Mesendoderm (in vitro differentiated cells): Measurements from ENCODE around the gene PPP1R12B.
A peak's percentile ranks its signal among the peaks of the same experiment; 100 is the strongest.
"Not testable (repeated sequence)": the region's sequence is repeated elsewhere in the genome, so short reads cannot be mapped to it uniquely, and the experiment has no call there.

Experiments
- DNase-seq: peaks from one replicate; pipeline ENCODE4 v3.0.0; 2013
- H2AK5ac ChIP-seq: 2 replicates; pipeline ENCODE4 v1.6.1; 2013; ENCODE audit warnings: low read length, inconsistent platforms
- H2BK120ac ChIP-seq: 2 replicates; pipeline ENCODE4 v1.6.1; 2013; ENCODE audit warnings: low read depth, mild to moderate bottlenecking, low read length, moderate library complexity, mixed read lengths
- H2BK15ac ChIP-seq: replicated peaks from 2 replicates; pipeline ENCODE4 v1.6.1; 2013; ENCODE audit warnings: low read depth, mild to moderate bottlenecking, moderate library complexity
- H2BK5ac ChIP-seq: 2 replicates; pipeline ENCODE4 v1.6.1; 2013; ENCODE audit warnings: low read length, inconsistent platforms
- H3K18ac ChIP-seq: 2 replicates; pipeline ENCODE4 v1.6.1; 2013; ENCODE audit warnings: mild to moderate bottlenecking, low read length, mixed read lengths
- H3K23ac ChIP-seq: one replicate; pipeline ENCODE4 v1.6.1; 2013; ENCODE audit warnings: low read length
- H3K27ac ChIP-seq: 2 replicates; pipeline ENCODE4 v1.5.1; 2013; ENCODE audit warnings: low read depth, mild to moderate bottlenecking, inconsistent platforms, low read length, moderate library complexity
- H3K27me3 ChIP-seq: 2 replicates; pipeline ENCODE4 v1.6.1; 2013; ENCODE audit warnings: low read length, control low read depth, mild to moderate bottlenecking, inconsistent platforms; ENCODE audit not compliant: insufficient read depth, poor library complexity
- H3K36me3 ChIP-seq: 2 replicates; pipeline ENCODE4 v1.6.1; 2013; ENCODE audit warnings: low read length, inconsistent platforms; ENCODE audit not compliant: control insufficient read depth, insufficient read depth
- H3K4ac ChIP-seq: one replicate; pipeline ENCODE4 v1.6.1; 2013; ENCODE audit warnings: low read depth, mild to moderate bottlenecking, low read length, moderate library complexity
- H3K4me1 ChIP-seq: 2 replicates; pipeline ENCODE4 v1.6.1; 2013; ENCODE audit warnings: low read depth, low read length, inconsistent platforms; ENCODE audit not compliant: control insufficient read depth
- H3K4me2 ChIP-seq: 2 replicates; pipeline ENCODE4 v1.6.1; 2013; ENCODE audit warnings: low read length
- H3K4me3 ChIP-seq: 2 replicates; pipeline ENCODE4 v1.5.1; 2013; ENCODE audit warnings: mild to moderate bottlenecking, low read length
- H3K56ac ChIP-seq: one replicate; pipeline ENCODE4 v1.6.1; 2013; ENCODE audit warnings: low read length
- H3K79me1 ChIP-seq: 2 replicates; pipeline ENCODE4 v1.6.1; 2013; ENCODE audit warnings: low read length, inconsistent platforms
- H3K79me2 ChIP-seq: 2 replicates; pipeline ENCODE4 v1.6.1; 2013; ENCODE audit warnings: mild to moderate bottlenecking, low read length; ENCODE audit not compliant: control insufficient read depth, insufficient read depth
- H3K9ac ChIP-seq: 2 replicates; pipeline ENCODE4 v1.6.1; 2013; ENCODE audit warnings: low read length, inconsistent platforms
- H4K5ac ChIP-seq: one replicate; pipeline ENCODE4 v1.6.1; 2013; ENCODE audit warnings: low read length
- H4K8ac ChIP-seq: one replicate; pipeline ENCODE4 v1.6.1; 2013; ENCODE audit warnings: low read depth, mild to moderate bottlenecking, control low read depth, low read length, moderate library complexity
- WGBS: extraction: QIAGEN DNeasy Blood & Tissue Kit; methylation state at CpG from one replicate; pipeline ENCODE4 v1.1.7; 2013; ENCODE audit warnings: low lambda C conversion rate, missing lambda C conversion rate; ENCODE audit not compliant: insufficient coverage; ENCODE audit errors: extremely low coverage; 5-methylcytosine and 5-hydroxymethylcytosine counted together

Gene PPP1R12B

GRCh38 chr1:202362212-202362611, 13.7 kb downstream of the PPP1R12B start:
- Histone ChIP-seq H3K79me1 (no peaks in the 10 kb centered on the region), H3K27me3 (no peaks in the 10 kb centered on the region), H3K4me1 (no peaks in the 10 kb centered on the region), H2BK120ac (no peak overlapping the region), H3K4ac (no peak overlapping the region), H3K4me2 (no peak overlapping the region), H3K4me3 (no peak overlapping the region), H3K18ac (no peak overlapping the region), H4K8ac (no peak overlapping the region), H2BK5ac (no peak overlapping the region), H3K23ac (no peak overlapping the region), H2BK15ac (no peak overlapping the region), H2AK5ac (no peak overlapping the region), H3K36me3 (no peaks in the 10 kb centered on the region), H3K27ac (no peak overlapping the region), H4K5ac (no peak overlapping the region), H3K56ac (no peak overlapping the region), H3K79me2 (no peaks in the 10 kb centered on the region), H3K9ac (no peak overlapping the region)
- no CpG with 5 or more reads among the region's 2 CpGs for WGBS
- no peak for DNase-seq

DNA sequence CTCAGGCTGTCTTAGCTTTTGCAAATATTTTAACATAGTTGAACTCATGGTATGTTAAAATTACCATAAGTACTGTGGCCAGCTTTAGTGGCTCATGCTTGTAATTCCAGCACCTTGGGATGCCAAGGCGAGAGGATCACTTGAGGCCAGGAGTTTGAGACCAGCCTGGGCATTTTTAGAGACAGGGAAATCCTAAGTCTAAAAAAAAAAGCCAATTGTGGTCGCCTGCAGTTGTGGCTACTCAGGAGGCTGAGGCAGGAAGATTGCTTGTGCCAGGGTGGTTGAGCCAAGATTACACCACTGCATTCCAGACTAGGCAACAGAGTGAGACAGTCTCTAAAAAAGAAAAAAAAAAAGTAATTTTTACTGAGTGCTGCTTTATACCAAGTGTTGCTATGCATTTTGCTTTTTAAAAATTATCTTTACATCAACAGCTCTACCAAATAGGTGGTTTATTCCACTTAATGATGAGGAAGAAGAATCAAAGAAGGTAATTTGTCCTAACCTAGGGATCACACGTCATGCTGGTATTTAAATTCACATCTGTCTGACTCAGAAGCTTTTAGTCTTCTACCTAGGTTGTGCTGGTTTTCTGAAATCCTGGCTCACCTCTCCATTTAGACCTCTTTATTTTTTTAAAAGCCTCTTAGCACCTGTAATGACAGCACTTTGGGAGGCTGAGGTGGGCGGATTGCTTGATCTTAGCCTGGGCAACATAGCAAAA, 16.8 kb downstream of the PPP1R12B start:
- peak; percentile 59 for DNase-seq
- Histone ChIP-seq H3K36me3 (no peaks in the 10 kb centered on the region), H2BK5ac (no peak overlapping the region), H3K4me2 (no peak overlapping the region), H3K4ac (no peak overlapping the region), H3K23ac (no peak overlapping the region), H3K4me3 (no peak overlapping the region), H3K79me2 (no peaks in the 10 kb centered on the region), H4K8ac (no peak overlapping the region), H3K56ac (no peak overlapping the region), H4K5ac (no peak overlapping the region), H3K79me1 (no peaks in the 10 kb centered on the region), H3K18ac (no peak overlapping the region), H2AK5ac (no peak overlapping the region), H3K27ac (no peak overlapping the region), H3K27me3 (no peaks in the 10 kb centered on the region), H3K4me1 (no peaks in the 10 kb centered on the region), H2BK120ac (no peak overlapping the region), H3K9ac (no peak overlapping the region), H2BK15ac (no peak overlapping the region)
- WGBS: no CpG with 5 or more reads among the region's 4 CpGs

DNA sequence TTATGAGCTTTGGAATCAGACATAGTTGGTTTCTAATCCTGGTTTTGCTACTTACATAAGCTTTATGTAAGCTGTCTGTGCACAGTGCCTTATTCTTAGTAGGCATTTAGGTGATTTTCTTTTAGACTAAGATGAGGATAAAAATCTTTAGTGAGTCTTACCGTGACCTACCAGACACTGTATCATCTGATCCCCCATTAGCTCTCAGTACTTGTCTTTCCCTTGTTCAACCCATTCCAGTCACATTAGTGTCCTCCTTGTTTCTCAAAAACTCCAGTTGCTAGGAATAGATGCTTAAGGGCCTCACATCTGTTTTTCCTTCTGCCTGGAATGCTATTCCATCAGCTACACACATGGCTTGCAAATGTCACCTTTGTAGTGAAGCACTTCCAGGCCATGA, 18.8 kb downstream of the PPP1R12B start:
- WGBS: no CpG with 5 or more reads among the region's 1 CpG
- no peak overlapping the region for H3K23ac ChIP-seq
- H3K4me1 ChIP-seq: no peaks in the 10 kb centered on the region
- no peak overlapping the region for H2BK5ac ChIP-seq
- no peaks in the 10 kb centered on the region for H3K27me3 ChIP-seq
- no peak for DNase-seq
- H3K18ac ChIP-seq: no peak overlapping the region
- H3K36me3 ChIP-seq: no peaks in the 10 kb centered on the region
- no peak overlapping the region for H4K8ac ChIP-seq
- H3K27ac ChIP-seq: no peak overlapping the region
- no peak overlapping the region for H3K56ac ChIP-seq
- no peak overlapping the region for H3K4me2 ChIP-seq
- H2BK15ac ChIP-seq: no peak overlapping the region
- no peak overlapping the region for H3K4me3 ChIP-seq
- H3K9ac ChIP-seq: no peak overlapping the region
- H2BK120ac ChIP-seq: no peak overlapping the region
- no peak overlapping the region for H3K4ac ChIP-seq
- no peaks in the 10 kb centered on the region for H3K79me1 ChIP-seq
- no peak overlapping the region for H2AK5ac ChIP-seq
- H3K79me2 ChIP-seq: no peaks in the 10 kb centered on the region
- H4K5ac ChIP-seq: no peak overlapping the region

DNA sequence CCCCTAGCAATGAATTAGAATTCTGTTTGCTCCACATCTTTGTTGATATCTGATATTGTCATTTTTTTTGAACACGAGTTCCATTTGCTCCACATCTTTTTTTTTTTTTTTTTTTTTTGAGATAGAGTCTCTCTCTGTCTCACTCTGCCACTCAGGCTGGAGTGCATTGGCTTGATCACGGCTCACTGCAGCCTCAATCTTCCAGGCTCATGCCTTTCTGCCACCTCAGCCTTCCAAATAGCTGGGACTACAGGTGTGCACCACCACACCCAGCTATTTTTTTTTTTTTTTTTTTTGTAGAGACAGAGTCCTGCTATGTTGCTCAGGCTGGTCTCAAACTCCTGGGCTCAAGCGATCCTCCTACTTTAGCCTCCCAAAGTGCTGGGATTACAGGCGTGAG, 22.4 kb downstream of the PPP1R12B start:
- WGBS: no CpG with 5 or more reads among the region's 4 CpGs
- not testable (repeated sequence) for H4K8ac ChIP-seq, H2BK15ac ChIP-seq, H3K79me2 ChIP-seq, H3K27me3 ChIP-seq, H3K4me2 ChIP-seq, H4K5ac ChIP-seq, H3K27ac ChIP-seq, H3K79me1 ChIP-seq, H2BK120ac ChIP-seq, H2BK5ac ChIP-seq, H3K4me3 ChIP-seq, H3K4ac ChIP-seq, H3K4me1 ChIP-seq, DNase-seq, H3K9ac ChIP-seq, H3K56ac ChIP-seq, H3K18ac ChIP-seq, H3K36me3 ChIP-seq, H3K23ac ChIP-seq, H2AK5ac ChIP-seq

DNA sequence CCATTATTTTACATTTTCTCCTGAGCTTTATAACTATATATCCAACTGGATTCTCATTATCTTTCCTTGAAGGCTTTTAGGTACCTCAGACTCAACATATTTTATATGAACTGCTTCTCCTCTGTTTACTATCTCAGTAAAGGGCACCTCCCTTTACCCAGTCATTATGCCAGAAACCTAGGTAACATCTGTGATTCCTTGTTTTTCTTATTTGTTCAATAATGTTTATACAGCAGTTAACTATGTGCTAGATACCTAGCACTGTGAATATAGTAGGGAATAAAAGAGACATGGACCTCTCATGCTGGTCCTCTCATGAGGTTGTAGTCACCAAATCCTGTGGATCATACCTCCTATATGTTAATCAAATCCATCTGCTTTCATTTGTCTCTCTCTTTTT, 25.6 kb downstream of the PPP1R12B start:
- H2BK15ac ChIP-seq: no peak overlapping the region
- no peak overlapping the region for H3K27ac ChIP-seq
- H3K27me3 ChIP-seq: no peaks in the 10 kb centered on the region
- H3K23ac ChIP-seq: no peak overlapping the region
- no peaks in the 10 kb centered on the region for H3K36me3 ChIP-seq
- no peak overlapping the region for H2BK5ac ChIP-seq
- no peak overlapping the region for H3K4ac ChIP-seq
- no peaks in the 10 kb centered on the region for H3K79me2 ChIP-seq
- no peak overlapping the region for H3K4me3 ChIP-seq
- H3K9ac ChIP-seq: no peak overlapping the region
- H2BK120ac ChIP-seq: no peak overlapping the region
- H3K56ac ChIP-seq: no peak overlapping the region
- DNase-seq: no peak
- no peak overlapping the region for H4K8ac ChIP-seq
- H3K18ac ChIP-seq: no peak overlapping the region
- H4K5ac ChIP-seq: no peak overlapping the region
- H3K79me1 ChIP-seq: no peaks in the 10 kb centered on the region
- no peaks in the 10 kb centered on the region for H3K4me1 ChIP-seq
- H2AK5ac ChIP-seq: no peak overlapping the region
- no peak overlapping the region for H3K4me2 ChIP-seq

GRCh38 chr1:202375175-202375574, 26.7 kb downstream of the PPP1R12B start:
- not testable (repeated sequence) for H3K4ac ChIP-seq, H3K18ac ChIP-seq, H4K5ac ChIP-seq, H3K36me3 ChIP-seq, H3K27me3 ChIP-seq, H3K27ac ChIP-seq, H4K8ac ChIP-seq, H2BK120ac ChIP-seq, H2BK5ac ChIP-seq, H3K4me1 ChIP-seq, H3K4me2 ChIP-seq, H3K79me2 ChIP-seq, H3K23ac ChIP-seq, H3K79me1 ChIP-seq, H3K4me3 ChIP-seq, DNase-seq, H2AK5ac ChIP-seq, H3K9ac ChIP-seq, H2BK15ac ChIP-seq, H3K56ac ChIP-seq
- no CpG with 5 or more reads among the region's 3 CpGs for WGBS
